Activated CD8-positive, alpha-beta memory T cell treated with anti-CD3 and anti-CD28 coated beads for 1 hour (primary cell): ENCODE measurements around the gene DBET.
"Not testable (repeated sequence)": the region's sequence is repeated elsewhere in the genome, so short reads cannot be mapped to it uniquely, and the experiment has no call there.

Experiments used
- DNase-seq, 2 donors: peaks; one replicate each; pipeline ENCODE4 v3.0.0-alpha.2; 2020; ENCODE audit warnings: low read depth in 1 of 2; ENCODE audit errors: extremely low read depth in 1 of 2

Gene DBET

GRCh38 chr4:190064342-190064741, at the start of gene DBET:
Gene DBET, plus strand, starts transcription at chr4:190064502.
- DNase-seq: not testable (repeated sequence)

GRCh38 chr4:190014771-190015537, 49.3 kb upstream of the DBET start:
- no peak for DNase-seq

- DNase-seq: no peak
These were observed 48.5 kb upstream of the DBET start for GRCh38 chr4:190015538-190016368.

DNA sequence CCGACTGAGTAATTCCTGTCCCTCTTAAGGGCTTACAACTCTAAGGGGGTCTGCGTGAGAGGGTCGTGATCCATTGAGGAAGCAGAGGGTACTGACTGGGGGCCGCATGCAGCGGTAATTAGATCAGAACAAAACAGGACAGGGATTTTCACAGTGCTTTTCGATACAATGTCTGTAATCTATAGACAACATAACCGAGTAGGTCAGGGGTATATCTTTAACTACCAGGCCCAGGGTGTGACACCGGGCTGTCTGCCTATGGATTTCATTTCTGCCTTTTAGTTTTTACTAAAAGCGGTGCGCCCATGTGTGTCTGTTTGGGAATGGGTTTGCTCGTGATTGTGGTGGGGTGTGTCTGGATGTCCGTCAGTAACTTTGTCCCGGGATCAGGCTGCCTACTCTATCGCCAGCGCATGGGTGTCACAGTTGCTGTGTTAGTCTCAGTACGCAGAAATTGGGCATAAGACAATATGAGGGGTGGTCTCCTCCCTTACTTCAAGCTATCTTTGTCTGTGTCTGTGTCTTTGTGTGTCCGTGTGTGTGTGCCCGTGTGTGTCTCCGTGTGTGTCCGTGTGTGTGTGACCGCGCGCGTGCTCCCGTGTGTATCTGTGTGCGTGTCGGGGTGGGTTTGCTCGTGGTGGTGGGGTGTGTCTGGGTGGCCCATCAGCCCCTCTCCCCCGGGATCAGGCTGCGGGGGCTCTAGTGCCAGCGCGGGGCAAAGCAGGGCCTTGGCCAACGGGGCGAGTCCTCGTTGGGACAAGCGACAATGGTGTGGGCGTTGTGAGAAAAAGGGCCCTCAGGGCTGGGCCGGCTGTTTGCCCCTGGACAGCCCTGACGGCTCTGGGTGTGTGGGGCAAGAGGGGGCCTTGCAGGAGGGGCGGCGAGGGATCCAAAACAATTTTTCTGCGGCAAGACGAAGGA, 47.7 kb upstream of the DBET start:
- no peak for DNase-seq

DNA sequence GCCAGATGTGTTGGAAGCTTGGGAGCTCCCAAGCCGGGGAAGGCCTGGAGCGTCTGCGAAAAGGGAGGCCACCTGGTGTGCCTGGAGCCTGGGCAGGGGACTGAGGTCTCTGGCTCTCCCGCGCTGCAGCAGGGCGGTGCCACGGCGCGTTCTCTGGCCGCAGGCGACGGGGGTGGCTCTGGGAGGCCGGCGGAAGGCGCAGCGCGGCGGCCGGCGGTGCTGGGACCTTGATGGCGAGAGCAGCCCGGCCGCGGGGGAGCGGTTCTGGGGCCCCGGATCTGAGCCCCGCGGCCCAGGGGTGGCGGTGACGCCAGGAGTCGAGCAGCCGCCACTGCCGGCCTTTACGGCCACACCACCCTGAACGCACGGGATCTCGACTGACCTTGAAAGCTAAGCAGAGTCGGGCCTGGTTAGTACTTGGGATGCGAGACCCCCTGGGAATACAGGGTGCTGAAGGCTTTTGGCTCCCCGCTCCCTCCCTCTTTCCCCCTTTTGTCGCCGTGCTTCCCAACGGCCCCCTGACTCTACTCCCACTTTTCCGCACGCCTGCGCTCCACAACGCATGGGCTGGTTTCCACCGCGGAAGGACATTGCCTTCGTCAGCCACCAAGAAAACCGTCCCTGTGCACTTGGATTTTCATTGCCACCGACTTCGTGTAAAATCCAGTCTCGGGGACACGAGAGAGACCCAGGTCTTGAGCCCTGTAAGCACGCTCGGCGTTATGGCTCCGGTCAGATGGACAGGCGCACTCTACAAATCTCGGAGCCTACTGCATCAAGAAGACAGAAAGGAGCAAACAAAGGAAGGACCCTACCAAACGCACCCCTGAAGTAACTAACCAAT, 46.7 kb upstream of the DBET start:
- DNase-seq: no peak

DNA sequence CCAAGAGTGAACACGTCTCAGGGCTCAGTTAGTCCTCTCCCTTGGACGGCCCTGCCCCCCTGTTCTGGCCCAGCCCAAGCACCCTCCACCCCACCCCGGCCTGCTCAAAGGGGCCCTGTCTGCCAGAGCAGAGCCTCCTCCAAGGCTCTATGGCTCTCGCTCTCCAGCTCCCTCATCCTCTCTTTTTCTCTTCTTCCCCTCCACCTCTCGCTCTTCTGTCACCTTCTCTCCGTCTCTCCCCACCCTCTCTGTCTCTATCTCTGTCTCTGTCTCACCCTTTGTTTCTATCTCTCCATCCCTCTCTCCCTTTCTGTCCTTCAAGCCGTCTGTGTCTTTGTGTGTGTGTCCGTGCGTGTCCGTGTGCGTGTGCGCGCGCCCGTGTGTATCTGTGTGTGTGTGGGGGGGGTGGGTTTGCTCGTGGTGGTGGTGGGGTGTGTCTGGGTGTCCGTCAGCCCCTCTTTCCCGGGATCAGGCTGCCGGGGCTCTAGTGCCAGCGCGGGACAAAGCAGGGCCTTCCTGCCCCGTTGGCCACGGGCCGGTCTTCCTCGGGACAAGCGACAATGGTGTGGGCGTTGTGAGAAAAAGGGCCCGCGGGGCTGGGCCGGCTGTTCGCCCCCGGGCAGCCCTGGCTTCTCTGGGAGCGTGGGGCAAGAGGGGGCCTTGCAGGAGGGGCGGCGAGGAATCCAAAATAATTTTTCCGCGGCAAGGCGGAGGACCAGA, 45.9 kb upstream of the DBET start:
- DNase-seq: no peak

DNA sequence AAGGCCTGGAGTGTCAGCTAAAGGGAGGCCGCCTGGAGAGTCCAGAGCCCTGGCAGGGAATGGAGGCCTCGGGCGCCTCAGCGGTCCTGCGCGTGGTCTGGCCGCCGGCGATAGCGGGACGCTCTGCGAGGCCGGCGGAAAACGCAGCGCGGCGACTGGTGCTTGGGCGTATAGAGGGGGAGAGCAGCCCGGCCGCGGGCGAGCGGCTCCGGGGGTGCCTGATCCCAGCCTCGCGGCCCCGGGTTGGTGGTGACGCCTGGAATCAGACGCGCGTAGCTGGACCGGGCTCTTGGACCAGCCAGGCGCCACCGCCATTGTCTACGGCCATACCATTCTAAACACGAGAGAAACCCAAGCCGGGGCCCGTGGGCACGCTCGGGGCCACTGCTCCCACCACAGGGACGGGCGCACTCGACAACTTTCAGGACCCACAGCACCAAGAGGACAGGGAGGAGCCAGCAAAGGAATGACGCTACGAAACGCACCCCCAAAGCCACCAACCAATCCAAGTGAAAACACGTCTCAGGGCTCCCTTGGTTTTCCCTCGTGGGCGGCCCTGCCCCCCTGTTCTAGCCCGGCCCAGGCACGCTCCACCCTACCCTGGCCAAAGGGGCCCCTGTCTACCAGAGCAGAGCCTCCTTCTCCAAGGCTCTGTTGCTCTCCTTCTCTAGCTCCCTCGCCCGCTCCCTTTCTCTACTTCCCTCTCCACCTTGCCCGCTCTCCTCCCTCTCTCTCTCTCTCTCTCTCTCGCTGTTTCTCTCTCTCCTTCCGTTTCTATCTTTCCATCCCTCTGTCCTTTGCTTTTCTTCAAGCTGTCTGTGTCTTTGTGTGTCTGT, 45.1 kb upstream of the DBET start:
- DNase-seq: no peak

DNA sequence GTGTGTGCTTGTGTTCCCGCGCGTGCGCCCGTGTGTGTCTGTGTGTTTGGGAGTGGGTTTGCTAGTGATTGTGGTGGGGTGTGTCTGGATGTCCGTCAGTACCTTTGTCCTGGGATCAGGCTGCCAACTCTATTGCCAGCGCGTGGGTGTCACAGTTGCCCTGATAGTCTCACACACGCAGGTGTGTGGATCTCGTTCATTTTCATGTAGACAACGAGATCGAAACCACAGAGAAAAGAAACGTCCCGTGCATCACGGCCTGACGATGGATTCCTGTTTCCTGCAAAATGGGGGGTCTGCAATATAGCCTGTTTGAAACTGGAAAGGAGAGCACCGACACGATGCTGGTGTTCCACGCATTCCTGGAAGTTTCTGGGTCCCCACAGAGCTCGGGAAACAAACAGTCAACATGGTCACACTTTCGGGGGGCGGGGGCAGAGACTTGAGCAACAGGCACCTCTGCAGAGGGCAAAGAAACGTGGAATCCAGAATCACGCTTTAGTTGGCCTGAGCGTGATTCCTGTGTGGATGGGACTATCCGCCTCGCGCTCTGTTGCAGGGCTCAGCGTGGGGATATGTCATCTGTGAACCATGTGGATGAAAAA, 44.3 kb upstream of the DBET start:
- DNase-seq: not testable (repeated sequence)

DNA sequence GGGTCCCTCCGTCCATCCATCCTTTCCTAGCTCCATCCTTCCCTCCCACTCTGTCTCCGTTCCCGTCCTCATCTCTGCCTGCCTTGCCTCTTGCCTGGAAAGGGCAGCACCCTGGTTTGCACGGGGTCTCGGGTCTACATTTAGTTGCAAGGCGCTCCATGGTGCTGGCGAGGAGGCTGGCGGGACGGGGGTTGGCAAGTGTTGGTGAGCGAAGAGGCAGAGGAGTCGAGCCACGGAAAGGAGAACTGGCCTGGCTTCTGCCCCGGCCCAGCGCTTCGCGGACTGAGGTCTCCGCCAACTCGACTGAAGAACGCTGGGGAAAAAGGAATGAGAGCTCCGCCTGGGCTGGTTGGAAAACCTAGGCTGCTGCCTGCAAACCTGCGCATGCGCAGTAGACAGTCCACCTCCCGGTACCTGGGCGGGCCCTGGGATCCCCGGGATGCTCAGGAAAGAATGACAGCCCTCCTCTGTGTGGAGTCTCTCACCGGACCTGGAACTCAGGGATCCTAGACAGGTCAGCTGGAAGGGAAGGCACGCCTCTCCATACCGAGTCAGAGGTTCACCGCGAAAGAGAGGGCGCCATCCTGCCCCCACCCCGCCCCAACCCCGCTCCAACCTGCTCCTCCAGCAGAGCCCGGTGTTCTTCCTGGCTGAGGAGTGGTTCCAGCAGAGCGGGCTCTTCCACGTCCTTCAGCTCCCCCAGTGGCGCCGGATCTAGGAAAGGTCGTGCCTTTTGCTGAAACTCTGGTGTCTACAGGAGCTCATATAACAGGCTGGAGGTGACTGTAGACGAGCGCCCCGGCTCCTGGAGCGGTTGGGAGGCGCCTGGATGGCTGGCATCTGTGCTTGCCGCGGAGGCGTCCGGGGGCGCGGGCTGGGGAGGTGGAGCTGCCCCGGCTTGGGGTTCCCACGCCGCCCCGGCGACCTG, 43.2 kb upstream of the DBET start:
- no peak for DNase-seq

- DNase-seq: not testable (repeated sequence)
These were observed 42.3 kb upstream of the DBET start for GRCh38 chr4:190021973-190022372.

DNA sequence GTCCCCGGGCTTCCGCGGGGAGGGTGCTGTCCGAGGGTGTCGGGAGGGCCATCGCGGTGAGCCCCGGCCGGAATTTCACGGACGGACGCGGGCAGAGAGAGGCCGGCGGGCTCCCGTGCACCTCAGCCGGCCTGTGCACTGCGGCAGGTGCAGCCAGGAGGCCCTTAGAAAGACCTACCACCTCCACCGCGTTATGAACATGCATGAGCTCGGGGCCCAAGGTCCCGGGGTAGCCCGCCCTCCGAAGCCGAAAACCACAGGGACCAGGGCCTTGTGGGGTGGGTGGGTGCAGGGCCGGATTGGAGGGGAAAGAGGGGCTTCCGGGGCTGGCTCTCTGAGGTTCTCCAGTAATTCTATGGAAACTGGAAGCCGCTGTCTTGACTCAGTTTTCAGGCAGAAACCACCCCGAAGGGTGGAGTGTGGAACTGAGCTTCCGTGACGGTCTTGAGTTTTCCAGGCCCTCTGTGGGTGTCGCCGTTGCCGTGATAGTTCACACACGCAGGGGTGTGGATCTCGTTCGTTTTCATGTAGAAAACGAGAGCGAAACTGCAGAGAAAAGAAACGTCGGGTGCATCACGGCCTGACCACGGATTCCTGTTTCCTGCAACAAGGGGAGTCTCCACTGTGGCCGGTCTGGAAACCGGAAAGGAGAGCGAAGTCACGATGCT, 41.6 kb upstream of the DBET start:
- DNase-seq: not testable (repeated sequence)

GRCh38 chr4:190027156-190027555, 37.1 kb upstream of the DBET start, which contains the start of gene FRG2:
Gene FRG2, minus strand, starts transcription at chr4:190027256. Its CDS starts 52 bp downstream, at chr4:190027204.
- not testable (repeated sequence) for DNase-seq

GRCh38 chr4:190031264-190031663, 33.0 kb upstream of the DBET start:
- not testable (repeated sequence) for DNase-seq

GRCh38 chr4:190037704-190038388, 26.5 kb upstream of the DBET start:
- not testable (repeated sequence) for DNase-seq

GRCh38 chr4:190040873-190041272, 23.4 kb upstream of the DBET start:
- DNase-seq: not testable (repeated sequence)

- DNase-seq: not testable (repeated sequence)
These were observed 16.7 kb upstream of the DBET start for GRCh38 chr4:190047627-190048026.
